Measurements from ENCODE around the gene TBC1D7. TPM values are rescaled to one million over a fixed set of nuclear protein-coding genes. Genes with fewer than 3 reads are reported as not detected.

The TBC1D7 gene
- total and polyA plus RNA-seq, 10 of the 15 experiments (the other 5 are each of a cell fraction or from before 2014, with no cell fraction given): 20.1 to 65.9 (median 31.3) TPM

- Histone ChIP-seq H3K27me3 (replicated peaks in 1 of 2; ENCODE audit: control insufficient read depth in 2 of 2, insufficient read depth in 2 of 2, low read length in 1 of 2) (no peaks in the 10 kb centered on the region), H3K27ac (ENCODE audit: control insufficient read depth, insufficient read depth) (peak overlapping the region; percentile 53), H3K9me3 (replicated peaks; ENCODE audit: control insufficient read depth, insufficient read depth, low read length) (peaks cover 5% of the 10 kb centered on the region; the same call in 2 of the 3 replicates), H3K36me3 (ENCODE audit: control insufficient read depth in 2 of 2, insufficient read depth in 2 of 2, low read length in 1 of 2) (peaks cover 0 to 2% of the 10 kb centered on the region in 2 experiments; a peak in 3 of 4 replicates), H3K4me1 (ENCODE audit: control insufficient read depth, insufficient read depth, low read length) (peaks cover 52% of the 10 kb centered on the region), H3K9ac (ENCODE audit: control insufficient read depth, insufficient read depth, low read length) (peak overlapping the region; percentile 7; the same call in 1 of the 2 replicates), H3K4me2 (ENCODE audit: control insufficient read depth, insufficient read depth) (peak overlapping the region; percentile 63), H3K79me2 (ENCODE audit: control insufficient read depth, insufficient read depth, low read length) (peaks cover 18% of the 10 kb centered on the region), H2AFZ (ENCODE audit: control insufficient read depth, low read depth, low read length) (no peak overlapping the region), H4K20me1 (ENCODE audit: control insufficient read depth, insufficient read depth) (no peaks in the 10 kb centered on the region), H3K4me3 (0 out of 2 replicates have a peak overlapping the region, but pooled peaks have one; percentile 13)
- BruUV-seq (replicated peaks): no TSS peak
- no CpG with 5 or more reads among the region's 1 CpG for WGBS (ENCODE audit: insufficient coverage, insufficient replicate concordance, low lambda C conversion rate, missing lambda C conversion rate)
- ATAC-seq (no peak), DNase-seq (ENCODE audit: low read depth, low spot score) (no peak), FAIRE-seq (no peak)
- RAD21 ChIA-PET (ENCODE audit: unreplicated experiment): interaction anchor here (0.6 to 2.8 kb wide), 11 partner anchors 11 to 202 kb away, joined by 3 to 46 read pairs (median 5); no protein-coding TSS in a partner anchor
- in situ Hi-C loops (cut with MboI): no loop called here
- TF ChIP-seq, protein P1, sequence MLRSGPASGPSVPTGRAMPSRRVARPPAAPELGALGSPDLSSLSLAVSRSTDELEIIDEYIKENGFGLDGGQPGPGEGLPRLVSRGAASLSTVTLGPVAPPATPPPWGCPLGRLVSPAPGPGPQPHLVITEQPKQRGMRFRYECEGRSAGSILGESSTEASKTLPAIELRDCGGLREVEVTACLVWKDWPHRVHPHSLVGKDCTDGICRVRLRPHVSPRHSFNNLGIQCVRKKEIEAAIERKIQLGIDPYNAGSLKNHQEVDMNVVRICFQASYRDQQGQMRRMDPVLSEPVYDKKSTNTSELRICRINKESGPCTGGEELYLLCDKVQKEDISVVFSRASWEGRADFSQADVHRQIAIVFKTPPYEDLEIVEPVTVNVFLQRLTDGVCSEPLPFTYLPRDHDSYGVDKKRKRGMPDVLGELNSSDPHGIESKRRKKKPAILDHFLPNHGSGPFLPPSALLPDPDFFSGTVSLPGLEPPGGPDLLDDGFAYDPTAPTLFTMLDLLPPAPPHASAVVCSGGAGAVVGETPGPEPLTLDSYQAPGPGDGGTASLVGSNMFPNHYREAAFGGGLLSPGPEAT (IDR thresholded peaks at IDR 0.05; ENCODE audit: low read depth): 0 out of 2 replicates have a peak, but pooled peaks have one; percentile 21
- TF ChIP-seq MEF2A (IDR thresholded peaks at IDR 0.05; ENCODE audit: insufficient read depth, low read depth, low read length) (0 out of 2 replicates have a peak, but pooled peaks have one; percentile 4), KAT2A (conservative IDR thresholded peaks at IDR 0.05; ENCODE audit: control insufficient read depth, low read depth, low read length) (no peak)
- intact Hi-C loops (cut with micrococcal nuclease; ENCODE audit: unreplicated experiment): no loop called here
- POLR2A ChIA-PET: interaction anchor here (0.6 to 2.5 kb wide), 13 partner anchors 8 to 459 kb away, joined by 3 to 45 read pairs (median 5); no protein-coding TSS in a partner anchor
- SMC1A ChIA-PET (ENCODE audit: uncharacterized antibody, unreplicated experiment): interaction anchor here (0.6 to 5.1 kb wide), 11 partner anchors 10 to 202 kb away, joined by 3 to 178 read pairs (median 8); no protein-coding TSS in a partner anchor
- CTCF ChIA-PET: interaction anchor here (0.7 to 2.8 kb wide), 9 partner anchors 10 to 112 kb away, joined by 3 to 41 read pairs (median 4); no protein-coding TSS in a partner anchor
Observed at GRCh38 chr6:13373488-13373886, 45.1 kb upstream of the TBC1D7 start.

Data from GM12878 (cell line).